DND-41 (cell line): ENCODE measurements around the gene JAK2.

Source experiments
- ATAC-seq: fragments of 200-7000 bp; cut with Tn5 transposase; 3 replicates; pipeline ENCODE4 v1.9.1; 2021; ENCODE audit warnings: low read depth; ENCODE audit not compliant: insufficient read depth
- DNase-seq: peaks from one replicate; pipeline ENCODE4 v3.0.0-alpha.2; 2020
- H2AFZ ChIP-seq: 2 replicates; pipeline ENCODE4 v1.6.0; 2012; ENCODE audit warnings: low read depth, low read length
- H3K27ac ChIP-seq: 2 replicates; pipeline ENCODE4 v1.5.1; 2012; ENCODE audit warnings: low read length, inconsistent platforms
- H3K27me3 ChIP-seq: fragments of 200-600 bp; sonication (generic); 2 replicates; pipeline ENCODE4 v1.6.0; 2012; ENCODE audit warnings: low read length, mild to moderate bottlenecking, inconsistent platforms; ENCODE audit not compliant: insufficient read depth, poor library complexity
- H3K36me3 ChIP-seq: 2 replicates; pipeline ENCODE4 v1.5.1; 2012; ENCODE audit warnings: low read length, inconsistent platforms; ENCODE audit not compliant: insufficient read depth
- H3K4me1 ChIP-seq: 2 replicates; pipeline ENCODE4 v1.5.1; 2012; ENCODE audit warnings: mild to moderate bottlenecking, low read length; ENCODE audit not compliant: insufficient read depth
- H3K4me2 ChIP-seq: 2 replicates; pipeline ENCODE4 v1.6.0; 2012; ENCODE audit warnings: mild to moderate bottlenecking, moderate library complexity, low read length, inconsistent platforms; ENCODE audit not compliant: insufficient read depth
- H3K4me3 ChIP-seq, 2 experiments: fragments of 200-600 bp in 1 of 2; shearing (Covaris generic) in 1 of 2; 2 replicates each; pipeline ENCODE4 v1.5.1; 2012 to 2016; ENCODE audit warnings: inconsistent platforms in 2 of 2, low read length in 2 of 2, mild to moderate bottlenecking in 2 of 2, low read depth in 1 of 2, moderate library complexity in 1 of 2
- H3K79me2 ChIP-seq: 2 replicates; pipeline ENCODE4 v1.6.0; 2012; ENCODE audit warnings: low read length, inconsistent platforms; ENCODE audit not compliant: insufficient read depth
- H3K9ac ChIP-seq: 2 replicates; pipeline ENCODE4 v1.6.0; 2012; ENCODE audit warnings: low read depth, mild to moderate bottlenecking, inconsistent platforms, low read length, moderate library complexity
- H3K9me3 ChIP-seq: 2 replicates; pipeline ENCODE4 v1.5.1; 2012; ENCODE audit warnings: low read length, moderate library complexity, mild to moderate bottlenecking, inconsistent platforms; ENCODE audit not compliant: insufficient read depth, severe bottlenecking
- H4K20me1 ChIP-seq: 2 replicates; pipeline ENCODE4 v1.6.0; 2012; ENCODE audit warnings: low read length; ENCODE audit not compliant: insufficient read depth
- EZH2 ChIP-seq: IDR thresholded peaks from 3 replicates; pipeline ENCODE4 v1.6.1; 2012; ENCODE audit warnings: borderline replicate concordance, low read depth, mild to moderate bottlenecking, moderate library complexity, low read length, inconsistent platforms; ENCODE audit not compliant: severe bottlenecking
- TF ChIP-seq, protein P1 (sequence below): IDR thresholded peaks from 2 replicates; pipeline ENCODE4 v1.5.1; 2012; ENCODE audit warnings: borderline replicate concordance, low read length, moderate library complexity, mild to moderate bottlenecking; ENCODE audit not compliant: poor library complexity, severe bottlenecking; ENCODE audit errors: extremely low read depth

Gene JAK2

GRCh38 chr9:4973246-4973645, 11.8 kb upstream of the JAK2 start:
- no peak for ATAC-seq
- no peak overlapping the region for H3K4me2 ChIP-seq
- no peaks in the 10 kb centered on the region for H3K4me1 ChIP-seq

DNA sequence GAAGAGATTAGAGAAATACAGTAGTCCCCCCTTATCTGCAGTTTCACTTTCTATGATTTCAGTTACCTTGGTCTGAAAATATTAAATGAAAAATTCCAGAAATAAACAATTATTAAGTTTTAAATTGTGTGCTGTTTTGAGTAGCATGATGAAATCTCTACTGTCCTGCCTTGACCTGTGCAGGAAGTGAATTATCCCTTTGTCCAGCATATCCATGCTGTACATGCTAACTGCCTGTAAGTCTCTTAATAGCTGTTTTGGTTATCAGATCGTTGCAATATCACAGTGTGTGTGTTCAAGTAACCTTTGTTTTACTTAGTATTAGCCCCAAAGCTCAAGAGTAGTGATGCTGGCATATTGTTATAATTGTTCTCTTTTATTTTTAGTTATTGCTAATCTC, 11.2 kb upstream of the JAK2 start:
- no peak overlapping the region for H3K27ac ChIP-seq
- no peak overlapping the region for H2AFZ ChIP-seq
- H3K79me2 ChIP-seq: no peaks in the 10 kb centered on the region
- ATAC-seq: no peak
- DNase-seq: no peak
- no peaks in the 10 kb centered on the region for H4K20me1 ChIP-seq
- H3K9ac ChIP-seq: no peak overlapping the region
- no peaks in the 10 kb centered on the region for H3K27me3 ChIP-seq
- no peaks in the 10 kb centered on the region for H3K36me3 ChIP-seq
- no peak overlapping the region for H3K4me2 ChIP-seq
- TF ChIP-seq EZH2: no peak
- TF ChIP-seq, protein P1, sequence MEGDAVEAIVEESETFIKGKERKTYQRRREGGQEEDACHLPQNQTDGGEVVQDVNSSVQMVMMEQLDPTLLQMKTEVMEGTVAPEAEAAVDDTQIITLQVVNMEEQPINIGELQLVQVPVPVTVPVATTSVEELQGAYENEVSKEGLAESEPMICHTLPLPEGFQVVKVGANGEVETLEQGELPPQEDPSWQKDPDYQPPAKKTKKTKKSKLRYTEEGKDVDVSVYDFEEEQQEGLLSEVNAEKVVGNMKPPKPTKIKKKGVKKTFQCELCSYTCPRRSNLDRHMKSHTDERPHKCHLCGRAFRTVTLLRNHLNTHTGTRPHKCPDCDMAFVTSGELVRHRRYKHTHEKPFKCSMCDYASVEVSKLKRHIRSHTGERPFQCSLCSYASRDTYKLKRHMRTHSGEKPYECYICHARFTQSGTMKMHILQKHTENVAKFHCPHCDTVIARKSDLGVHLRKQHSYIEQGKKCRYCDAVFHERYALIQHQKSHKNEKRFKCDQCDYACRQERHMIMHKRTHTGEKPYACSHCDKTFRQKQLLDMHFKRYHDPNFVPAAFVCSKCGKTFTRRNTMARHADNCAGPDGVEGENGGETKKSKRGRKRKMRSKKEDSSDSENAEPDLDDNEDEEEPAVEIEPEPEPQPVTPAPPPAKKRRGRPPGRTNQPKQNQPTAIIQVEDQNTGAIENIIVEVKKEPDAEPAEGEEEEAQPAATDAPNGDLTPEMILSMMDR: no peak
- H3K4me3 ChIP-seq: no peak overlapping the region
- no peaks in the 10 kb centered on the region for H3K9me3 ChIP-seq
- H3K4me1 ChIP-seq: no peaks in the 10 kb centered on the region

More at GRCh38 chr9:4973246-4973645, 11.8 kb upstream of the JAK2 start:
- Histone ChIP-seq H3K27ac (no peak overlapping the region), H3K79me2 (no peaks in the 10 kb centered on the region), H3K36me3 (no peaks in the 10 kb centered on the region), H3K4me3 (no peak overlapping the region), H3K9me3 (no peaks in the 10 kb centered on the region), H3K27me3 (no peaks in the 10 kb centered on the region), H2AFZ (no peak overlapping the region), H4K20me1 (no peaks in the 10 kb centered on the region), H3K9ac (no peak overlapping the region)
- TF ChIP-seq, protein P1: no peak
- TF ChIP-seq EZH2: no peak
- DNase-seq: no peak

DNA sequence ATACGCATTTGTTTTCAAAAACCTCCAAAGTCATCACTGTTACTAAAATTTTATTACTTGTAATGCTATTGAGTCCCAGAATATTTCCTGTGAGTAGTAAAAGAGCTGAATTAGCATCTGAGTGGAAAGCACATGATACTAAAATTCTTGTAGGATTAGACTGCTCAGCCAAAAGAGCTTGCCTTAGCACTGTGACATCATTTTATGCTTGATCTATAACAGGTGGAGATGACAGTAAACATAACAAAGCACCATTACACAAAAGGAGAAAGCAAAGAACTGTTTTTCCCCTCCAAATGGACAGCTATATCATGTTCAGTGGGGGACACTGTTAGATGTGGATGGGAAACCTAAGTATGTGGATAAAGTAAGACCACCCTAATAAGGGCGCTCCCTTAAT, 5.8 kb upstream of the JAK2 start:
- TF ChIP-seq, protein P1: no peak
- Histone ChIP-seq H3K9ac (no peak overlapping the region), H3K27me3 (no peaks in the 10 kb centered on the region), H3K79me2 (no peaks in the 10 kb centered on the region), H3K36me3 (no peaks in the 10 kb centered on the region; the same call in 1 of the 2 replicates), H3K9me3 (no peaks in the 10 kb centered on the region), H3K4me2 (no peak overlapping the region), H3K4me1 (peaks cover 12% of the 10 kb centered on the region), H4K20me1 (no peaks in the 10 kb centered on the region), H3K4me3 (no peak overlapping the region), H3K27ac (no peak overlapping the region), H2AFZ (no peak overlapping the region)
- ATAC-seq (no peak), DNase-seq (no peak)

GRCh38 chr9:4980086-4980727, 4.9 kb upstream of the JAK2 start:
- DNase-seq (no peak), ATAC-seq (no peak)
- no peak overlapping the region for H3K27ac ChIP-seq
- H3K4me3 ChIP-seq: no peak overlapping the region
- peaks cover 13% of the 10 kb centered on the region for H3K4me1 ChIP-seq
- H3K27me3 ChIP-seq: no peaks in the 10 kb centered on the region
- H3K9me3 ChIP-seq: no peaks in the 10 kb centered on the region
- H3K9ac ChIP-seq: no peak overlapping the region
- H4K20me1 ChIP-seq: no peaks in the 10 kb centered on the region
- no peak overlapping the region for H3K4me2 ChIP-seq
- H3K36me3 ChIP-seq: no peaks in the 10 kb centered on the region; the same call in 1 of the 2 replicates
- no peaks in the 10 kb centered on the region for H3K79me2 ChIP-seq
- no peak overlapping the region for H2AFZ ChIP-seq
- TF ChIP-seq EZH2: no peak
- TF ChIP-seq, protein P1: no peak
